ENCODE results near the gene ANKRD40CL. TPM values are rescaled to one million over a fixed set of nuclear protein-coding genes. Genes with fewer than 3 reads are reported as not detected.
"Not testable (repeated sequence)": the region's sequence is repeated elsewhere in the genome, so short reads cannot be mapped to it uniquely, and the experiment has no call there.

ANKRD40CL gene
- total and polyA plus RNA-seq, 2 experiments from 2014 or later: not detected

DNA sequence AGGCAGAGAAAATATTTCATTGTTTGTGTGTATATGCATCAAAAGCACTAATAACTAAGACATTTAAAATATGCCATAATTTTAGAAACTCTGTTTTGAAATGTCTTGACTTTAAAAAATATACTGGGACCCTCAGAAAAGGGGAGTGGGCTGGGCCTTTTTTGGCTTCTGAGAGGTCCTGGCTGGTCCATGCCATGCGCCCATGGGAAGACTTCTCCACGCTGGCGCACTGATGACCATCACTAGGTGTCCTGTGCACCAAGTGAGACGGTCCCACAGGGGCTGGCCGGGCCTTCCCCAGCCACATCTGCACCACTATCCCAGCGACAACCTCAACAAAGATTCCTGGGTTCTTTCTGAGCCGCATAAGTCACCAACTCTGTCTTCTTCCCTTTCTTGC lies 41.1 kb upstream of the ANKRD40CL start:
- H3K9ac ChIP-seq: no peak overlapping the region
- H3K79me2 ChIP-seq (ENCODE audit: insufficient read depth): no peaks in the 10 kb centered on the region
- H4K20me1 ChIP-seq (ENCODE audit: insufficient read depth): no peaks in the 10 kb centered on the region
- no peaks in the 10 kb centered on the region for H3K9me2 ChIP-seq (ENCODE audit: insufficient read depth)
- H3K4me2 ChIP-seq (ENCODE audit: unreplicated experiment): no peak overlapping the region
- no peak overlapping the region for H3K4me3 ChIP-seq
- H3K27me3 ChIP-seq (replicated peaks; ENCODE audit: insufficient read depth): no peaks in the 10 kb centered on the region
- H3K9me3 ChIP-seq (ENCODE audit: low read depth): no peaks in the 10 kb centered on the region
- no peaks in the 10 kb centered on the region for H3K36me3 ChIP-seq (ENCODE audit: low read depth)
- 70 to 78% methylated on average over 7 of the region's 7 CpGs for WGBS, 2 experiments (ENCODE audit: low coverage in 1 of 2, low lambda C conversion rate in 2 of 2, missing lambda C conversion rate in 2 of 2)
- no peak overlapping the region for H3K27ac ChIP-seq
- no peaks in the 10 kb centered on the region for H3K4me1 ChIP-seq (ENCODE audit: insufficient read depth)
- H3F3A ChIP-seq (ENCODE audit: insufficient read depth): no peaks in the 10 kb centered on the region
- TF ChIP-seq EZH2 (IDR thresholded peaks at IDR 0.05; ENCODE audit: insufficient read depth, poor library complexity, severe bottlenecking): no peak
- no peak for TF ChIP-seq EZH2phosphoT487 (IDR thresholded peaks at IDR 0.05; ENCODE audit: insufficient read depth, low read depth)
- no peak overlapping the region for H2AFZ ChIP-seq
- in situ Hi-C loops (cut with MboI): no loop called here
- DNase-seq: no peak

DNA sequence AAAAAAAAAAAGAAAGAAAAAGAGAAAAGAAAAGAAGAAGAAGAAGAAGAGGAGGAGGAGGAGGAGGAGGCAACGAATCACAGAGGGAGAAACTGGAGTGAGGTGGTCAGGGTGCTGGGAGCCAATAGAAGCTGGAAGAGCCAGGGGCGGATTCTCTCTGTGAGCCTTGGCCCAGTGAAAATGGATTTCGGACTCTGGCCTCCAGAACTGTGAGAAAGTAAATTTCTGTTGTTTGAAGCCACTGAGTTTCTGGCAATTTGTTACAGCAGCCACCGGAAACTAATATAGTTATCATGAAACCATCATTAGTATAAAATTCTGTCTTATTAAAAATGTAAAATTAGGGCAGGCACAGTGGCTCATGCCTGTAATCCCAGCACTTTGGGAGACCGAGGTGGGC lies 40.4 kb upstream of the ANKRD40CL start:
- no peaks in the 10 kb centered on the region for H3K27me3 ChIP-seq (replicated peaks; ENCODE audit: insufficient read depth)
- no peak overlapping the region for H3K27ac ChIP-seq
- H3K79me2 ChIP-seq (ENCODE audit: insufficient read depth): no peaks in the 10 kb centered on the region
- no peak for DNase-seq
- TF ChIP-seq EZH2phosphoT487 (IDR thresholded peaks at IDR 0.05; ENCODE audit: insufficient read depth, low read depth) (no peak), EZH2 (IDR thresholded peaks at IDR 0.05; ENCODE audit: insufficient read depth, poor library complexity, severe bottlenecking) (no peak)
- H3K4me2 ChIP-seq (ENCODE audit: unreplicated experiment): no peak overlapping the region
- H2AFZ ChIP-seq: no peak overlapping the region
- H3K9me3 ChIP-seq (ENCODE audit: low read depth): no peaks in the 10 kb centered on the region
- no peaks in the 10 kb centered on the region for H3K36me3 ChIP-seq (ENCODE audit: low read depth)
- H3F3A ChIP-seq (ENCODE audit: insufficient read depth): no peaks in the 10 kb centered on the region
- no peak overlapping the region for H3K9ac ChIP-seq
- H3K4me1 ChIP-seq (ENCODE audit: insufficient read depth): no peaks in the 10 kb centered on the region
- H3K4me3 ChIP-seq: no peak overlapping the region
- no peaks in the 10 kb centered on the region for H4K20me1 ChIP-seq (ENCODE audit: insufficient read depth)
- no peaks in the 10 kb centered on the region for H3K9me2 ChIP-seq (ENCODE audit: insufficient read depth)
- WGBS, 2 experiments (ENCODE audit: low coverage in 1 of 2, low lambda C conversion rate in 2 of 2, missing lambda C conversion rate in 2 of 2): 72 to 84% methylated on average over 5 of the region's 5 CpGs
- in situ Hi-C loops (cut with MboI): no loop called here

DNA sequence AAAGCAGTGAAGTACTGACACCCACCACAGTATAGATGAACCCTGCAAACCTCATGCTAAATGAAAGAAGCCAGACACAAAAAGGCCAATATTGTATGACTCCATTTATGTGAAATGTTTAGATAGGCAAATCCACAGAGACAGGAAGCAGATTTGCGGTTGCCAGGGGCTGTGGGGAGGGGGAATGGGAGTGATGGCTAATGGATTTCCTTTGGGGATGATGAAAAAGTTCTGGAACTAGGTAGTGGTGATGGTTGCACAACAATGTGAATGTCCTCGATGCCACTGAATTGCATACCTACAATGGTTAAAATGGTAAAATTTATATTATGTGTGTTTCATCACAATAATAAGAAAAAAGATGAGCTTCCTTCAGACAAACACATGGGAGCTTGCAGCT lies 39.7 kb upstream of the ANKRD40CL start:
- Histone ChIP-seq H3K9ac (no peak overlapping the region), H3K79me2 (ENCODE audit: insufficient read depth) (no peaks in the 10 kb centered on the region), H3K4me2 (ENCODE audit: unreplicated experiment) (no peak overlapping the region), H3K36me3 (ENCODE audit: low read depth) (no peaks in the 10 kb centered on the region), H3K9me2 (ENCODE audit: insufficient read depth) (no peaks in the 10 kb centered on the region), H3K9me3 (ENCODE audit: low read depth) (no peaks in the 10 kb centered on the region), H4K20me1 (ENCODE audit: insufficient read depth) (no peaks in the 10 kb centered on the region), H3K27me3 (replicated peaks; ENCODE audit: insufficient read depth) (no peaks in the 10 kb centered on the region), H2AFZ (no peak overlapping the region), H3K27ac (no peak overlapping the region), H3K4me1 (ENCODE audit: insufficient read depth) (no peaks in the 10 kb centered on the region), H3F3A (ENCODE audit: insufficient read depth) (no peaks in the 10 kb centered on the region), H3K4me3 (no peak overlapping the region)
- no peak for TF ChIP-seq EZH2phosphoT487 (IDR thresholded peaks at IDR 0.05; ENCODE audit: insufficient read depth, low read depth)
- TF ChIP-seq EZH2 (IDR thresholded peaks at IDR 0.05; ENCODE audit: insufficient read depth, poor library complexity, severe bottlenecking): no peak
- in situ Hi-C loops (cut with MboI): no loop called here
- 41 to 48% methylated on average over 2 of the region's 2 CpGs for WGBS, 2 experiments (ENCODE audit: low coverage in 1 of 2, low lambda C conversion rate in 2 of 2, missing lambda C conversion rate in 2 of 2)
- no peak for DNase-seq

DNA sequence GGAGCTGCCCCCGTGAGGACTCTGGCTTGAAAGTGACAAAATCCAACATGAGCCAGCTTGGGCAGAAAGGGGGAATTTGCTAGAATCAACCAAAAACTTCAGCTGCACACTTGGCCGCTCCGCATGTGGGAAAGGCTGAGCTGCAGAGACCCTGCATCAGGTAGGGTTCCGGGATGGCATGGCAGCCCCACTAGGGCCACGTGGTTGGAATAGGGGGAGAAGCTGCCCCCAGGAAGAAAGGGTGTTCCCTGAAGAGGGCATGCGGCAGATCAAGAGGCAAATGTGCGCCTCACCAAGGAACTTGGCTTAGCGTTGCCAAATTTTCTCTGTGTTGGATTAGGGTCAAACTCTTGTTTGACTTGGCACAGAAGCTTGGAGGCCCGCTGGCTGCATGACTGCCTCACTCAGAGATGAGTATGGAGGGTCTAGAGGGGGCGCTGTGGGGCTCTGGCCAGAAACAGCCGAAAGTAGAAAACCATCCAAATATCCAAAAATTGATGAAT lies 38.9 kb upstream of the ANKRD40CL start:
- no peaks in the 10 kb centered on the region for H3K27me3 ChIP-seq (replicated peaks; ENCODE audit: insufficient read depth)
- no peak overlapping the region for H3K4me2 ChIP-seq (ENCODE audit: unreplicated experiment)
- no peak overlapping the region for H2AFZ ChIP-seq
- H3K9me2 ChIP-seq (ENCODE audit: insufficient read depth): no peaks in the 10 kb centered on the region
- WGBS, 2 experiments (ENCODE audit: low coverage in 1 of 2, low lambda C conversion rate in 2 of 2, missing lambda C conversion rate in 2 of 2): 69 to 76% methylated on average over 11 of the region's 11 CpGs
- H4K20me1 ChIP-seq (ENCODE audit: insufficient read depth): no peaks in the 10 kb centered on the region
- no peak overlapping the region for H3K4me3 ChIP-seq
- H3K4me1 ChIP-seq (ENCODE audit: insufficient read depth): no peaks in the 10 kb centered on the region
- H3F3A ChIP-seq (ENCODE audit: insufficient read depth): no peaks in the 10 kb centered on the region
- H3K9me3 ChIP-seq (ENCODE audit: low read depth): no peaks in the 10 kb centered on the region
- no peak for DNase-seq
- TF ChIP-seq EZH2phosphoT487 (IDR thresholded peaks at IDR 0.05; ENCODE audit: insufficient read depth, low read depth) (no peak), EZH2 (IDR thresholded peaks at IDR 0.05; ENCODE audit: insufficient read depth, poor library complexity, severe bottlenecking) (no peak)
- no peaks in the 10 kb centered on the region for H3K79me2 ChIP-seq (ENCODE audit: insufficient read depth)
- in situ Hi-C loops (cut with MboI): no loop called here
- no peak overlapping the region for H3K9ac ChIP-seq
- no peaks in the 10 kb centered on the region for H3K36me3 ChIP-seq (ENCODE audit: low read depth)
- no peak overlapping the region for H3K27ac ChIP-seq

DNA sequence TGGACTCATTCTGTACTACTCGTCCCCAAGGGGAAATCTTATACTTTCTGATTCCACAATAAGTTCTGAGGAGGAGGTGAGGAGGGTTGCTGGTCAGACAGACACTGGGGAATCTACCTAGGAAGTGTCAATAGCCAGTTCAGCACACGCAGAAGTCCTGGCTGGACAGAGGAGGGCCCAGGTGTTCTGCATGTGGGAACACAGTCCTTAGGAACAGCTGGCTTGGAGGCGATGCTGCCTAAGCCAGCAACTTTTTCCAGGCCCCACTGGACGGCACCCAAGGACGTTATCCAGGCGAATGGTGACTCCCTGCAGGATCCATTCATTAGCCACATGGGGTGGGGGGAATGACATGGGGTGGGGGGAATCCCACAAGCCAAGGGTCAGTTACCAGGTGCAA lies 38.2 kb upstream of the ANKRD40CL start:
- Histone ChIP-seq H4K20me1 (ENCODE audit: insufficient read depth) (no peaks in the 10 kb centered on the region), H3K4me2 (ENCODE audit: unreplicated experiment) (no peak overlapping the region), H3K9ac (no peak overlapping the region), H3K9me3 (ENCODE audit: low read depth) (no peaks in the 10 kb centered on the region), H2AFZ (no peak overlapping the region), H3F3A (ENCODE audit: insufficient read depth) (no peaks in the 10 kb centered on the region), H3K27me3 (replicated peaks; ENCODE audit: insufficient read depth) (no peaks in the 10 kb centered on the region), H3K79me2 (ENCODE audit: insufficient read depth) (no peaks in the 10 kb centered on the region), H3K27ac (no peak overlapping the region), H3K9me2 (ENCODE audit: insufficient read depth) (no peaks in the 10 kb centered on the region), H3K4me3 (no peak overlapping the region), H3K4me1 (ENCODE audit: insufficient read depth) (no peaks in the 10 kb centered on the region), H3K36me3 (ENCODE audit: low read depth) (no peaks in the 10 kb centered on the region)
- no peak for DNase-seq
- 52 to 57% methylated on average over 6 of the region's 6 CpGs for WGBS, 2 experiments (ENCODE audit: low coverage in 1 of 2, low lambda C conversion rate in 2 of 2, missing lambda C conversion rate in 2 of 2)
- in situ Hi-C loops (cut with MboI): no loop called here
- no peak for TF ChIP-seq EZH2phosphoT487 (IDR thresholded peaks at IDR 0.05; ENCODE audit: insufficient read depth, low read depth)
- no peak for TF ChIP-seq EZH2 (IDR thresholded peaks at IDR 0.05; ENCODE audit: insufficient read depth, poor library complexity, severe bottlenecking)

DNA sequence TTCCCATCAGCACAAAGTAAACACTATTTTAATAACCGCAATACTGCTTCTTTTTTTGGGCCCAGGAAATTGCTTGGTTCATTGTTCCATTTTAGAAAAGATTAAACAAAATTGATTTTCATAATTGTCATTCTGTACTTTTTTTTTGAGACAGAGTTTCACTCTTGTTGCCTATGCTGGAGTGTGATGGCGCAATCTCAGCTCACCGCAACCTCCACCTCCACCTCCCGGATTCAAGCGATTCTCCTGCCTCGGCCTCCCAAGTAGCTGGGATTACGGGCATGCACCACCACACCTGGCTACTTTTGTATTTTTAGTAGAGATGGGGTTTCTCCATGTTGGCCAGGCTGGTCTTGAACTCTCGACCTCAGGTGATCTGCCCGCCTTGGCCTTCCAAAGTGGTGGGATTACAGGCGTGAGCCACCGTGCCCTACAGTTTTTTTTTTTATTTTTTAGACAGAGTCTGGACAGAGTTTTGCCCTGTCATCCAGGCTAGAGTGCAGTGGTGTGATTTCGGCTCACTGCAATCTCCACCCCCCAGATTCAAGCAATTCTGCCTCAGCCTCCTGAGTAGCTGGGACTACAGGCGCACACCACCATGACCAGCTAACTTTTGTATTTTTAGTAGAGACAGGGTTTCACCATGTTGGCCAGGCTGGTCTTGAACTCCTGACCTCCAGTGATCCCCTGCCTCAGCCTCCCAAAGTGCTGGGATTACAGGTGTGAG lies 37.6 kb upstream of the ANKRD40CL start:
- in situ Hi-C loops (cut with MboI): not testable (repeated sequence)

More for the DNA sequence above, 37.6 kb upstream of the ANKRD40CL start:
- not testable (repeated sequence) for H3K9me2 ChIP-seq (ENCODE audit: insufficient read depth); H3K4me3 ChIP-seq; H3K9me3 ChIP-seq (ENCODE audit: low read depth); H2AFZ ChIP-seq; H3K9ac ChIP-seq; H3K79me2 ChIP-seq (ENCODE audit: insufficient read depth); H3K27ac ChIP-seq; H3K36me3 ChIP-seq (ENCODE audit: low read depth); H3K4me1 ChIP-seq (ENCODE audit: insufficient read depth); H3F3A ChIP-seq (ENCODE audit: insufficient read depth); H3K4me2 ChIP-seq (ENCODE audit: unreplicated experiment); DNase-seq; H4K20me1 ChIP-seq (ENCODE audit: insufficient read depth); H3K27me3 ChIP-seq (replicated peaks; ENCODE audit: insufficient read depth)
- WGBS, 2 experiments (ENCODE audit: low coverage in 1 of 2, low lambda C conversion rate in 2 of 2, missing lambda C conversion rate in 2 of 2): 90 to 92% methylated on average over 13 of the region's 13 CpGs
